GM18519 (cell line): ENCODE data around the gene MCEMP1.

ENCODE experiments used
- ATAC-seq: cut with Tn5 transposase; IDR thresholded peaks from one replicate; pipeline ENCODE4 v1.9.1; 2021; ENCODE audit warnings: mild to moderate bottlenecking, moderate library complexity; ENCODE audit not compliant: unreplicated experiment, low FRiP score

The MCEMP1 gene

DNA sequence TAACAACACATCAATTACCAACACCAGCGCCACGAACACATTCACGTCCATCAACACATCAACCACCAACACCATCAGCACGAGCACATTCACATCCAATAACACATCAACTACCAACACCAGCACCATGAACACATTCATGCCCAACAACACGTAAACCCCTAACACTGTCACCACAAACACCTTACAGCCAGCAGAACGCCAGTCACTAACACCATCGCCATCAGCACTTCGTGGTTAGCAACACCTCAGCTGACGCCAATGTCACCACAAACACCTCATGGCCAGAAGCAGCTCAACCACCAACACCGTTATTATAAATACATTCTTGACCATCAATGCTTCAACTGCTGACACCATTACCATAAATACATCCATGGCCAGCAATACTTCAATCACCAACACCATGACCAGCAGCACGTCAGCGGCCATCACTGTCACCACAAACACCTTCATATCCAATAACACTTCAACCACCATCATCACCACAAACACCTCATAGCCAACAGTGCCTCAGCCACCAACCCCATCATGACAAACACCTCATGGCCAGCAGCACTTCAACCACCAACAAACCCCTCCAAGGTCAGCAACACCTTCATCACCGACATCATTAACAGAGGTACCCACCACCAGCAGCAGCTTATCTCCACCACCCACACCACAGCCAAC, 15.7 kb downstream of the MCEMP1 start:
- ATAC-seq, result no peak

- ATAC-seq, result no peak
Observed at GRCh38 chr19:7694499-7694898, 17.6 kb downstream of the MCEMP1 start.

- no peak for ATAC-seq
Observed at GRCh38 chr19:7697721-7698287, 20.9 kb downstream of the MCEMP1 start.

DNA sequence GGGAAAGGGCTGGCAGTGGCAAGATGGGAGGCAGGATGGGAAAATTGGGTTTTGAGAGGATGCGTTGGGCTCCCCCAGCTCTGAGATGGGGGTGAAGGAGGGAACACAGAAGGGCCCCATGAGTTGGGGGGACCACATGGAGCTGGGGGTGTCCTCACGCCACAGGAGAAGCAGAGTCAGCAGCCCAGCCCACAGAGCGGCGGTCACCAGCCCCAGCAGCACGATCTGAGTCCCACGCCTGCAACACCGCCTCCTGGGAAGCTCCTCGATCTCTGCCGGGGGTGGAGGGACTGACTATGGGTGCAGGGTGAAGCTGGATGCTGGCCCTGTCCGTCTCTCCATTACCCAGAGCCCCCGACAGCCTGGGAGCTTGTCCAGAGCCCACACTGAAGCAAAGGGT, 21.7 kb downstream of the MCEMP1 start:
- ATAC-seq, result no peak

GRCh38 chr19:7699003-7699402, 22.1 kb downstream of the MCEMP1 start:
- ATAC-seq, result no peak

DNA sequence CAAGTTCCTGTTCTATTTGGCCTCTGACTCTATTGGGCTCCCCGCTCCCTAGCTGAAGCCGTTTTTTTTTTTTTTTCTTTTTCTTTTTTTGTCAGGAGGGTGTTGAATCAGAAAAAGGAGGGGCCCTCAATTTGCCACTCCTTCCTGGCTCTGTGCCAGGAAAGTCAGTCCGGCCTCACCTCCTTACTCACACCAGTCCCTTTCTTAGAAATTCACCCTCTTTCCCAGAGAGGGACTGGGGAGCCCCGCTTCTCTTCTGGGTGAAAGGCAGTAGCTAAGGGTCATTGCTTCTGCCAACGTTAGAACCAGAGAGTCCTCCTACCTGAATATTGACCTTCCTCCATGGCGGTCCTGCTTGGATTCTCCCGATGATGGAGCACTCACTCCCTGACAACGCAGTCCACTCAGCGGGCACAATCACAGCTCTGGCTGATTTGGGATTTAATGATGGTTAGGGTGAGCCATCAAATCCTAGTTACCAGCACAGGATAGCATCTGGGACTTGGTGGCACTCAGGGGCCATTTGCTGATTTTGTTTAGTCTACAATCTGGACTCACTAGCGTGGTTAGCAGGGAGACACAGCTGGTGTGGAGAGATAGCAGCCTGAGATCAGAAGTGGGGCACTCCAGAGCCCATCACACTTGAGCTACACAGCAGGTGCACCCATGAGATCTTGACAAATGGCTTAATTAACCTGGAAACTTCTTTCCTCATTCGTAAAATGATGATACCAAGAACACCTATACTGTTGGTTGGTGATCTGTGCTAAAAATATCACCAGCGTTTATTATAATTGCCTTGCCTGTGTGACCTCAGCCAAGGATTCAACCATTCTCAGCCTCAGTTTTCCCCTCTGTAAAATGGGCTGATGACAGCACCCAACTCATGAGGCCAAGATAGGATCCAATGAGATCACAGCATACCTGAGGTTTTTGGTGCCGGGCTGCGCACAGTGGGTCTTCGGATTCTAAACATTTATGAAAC, 22.8 kb downstream of the MCEMP1 start:
- no peak for ATAC-seq

GRCh38 chr19:7701049-7701653, 24.3 kb downstream of the MCEMP1 start:
- no peak for ATAC-seq

GRCh38 chr19:7701654-7702457, 25.0 kb downstream of the MCEMP1 start, which contains the start of gene FCER2:
FCER2 (minus strand) TSS chr19:7702131; CDS start chr19:7699760, 2,371 bp downstream.
- peak; percentile 43 for ATAC-seq

GRCh38 chr19:7703332-7703731, 26.4 kb downstream of the MCEMP1 start:
- ATAC-seq, result no peak

DNA sequence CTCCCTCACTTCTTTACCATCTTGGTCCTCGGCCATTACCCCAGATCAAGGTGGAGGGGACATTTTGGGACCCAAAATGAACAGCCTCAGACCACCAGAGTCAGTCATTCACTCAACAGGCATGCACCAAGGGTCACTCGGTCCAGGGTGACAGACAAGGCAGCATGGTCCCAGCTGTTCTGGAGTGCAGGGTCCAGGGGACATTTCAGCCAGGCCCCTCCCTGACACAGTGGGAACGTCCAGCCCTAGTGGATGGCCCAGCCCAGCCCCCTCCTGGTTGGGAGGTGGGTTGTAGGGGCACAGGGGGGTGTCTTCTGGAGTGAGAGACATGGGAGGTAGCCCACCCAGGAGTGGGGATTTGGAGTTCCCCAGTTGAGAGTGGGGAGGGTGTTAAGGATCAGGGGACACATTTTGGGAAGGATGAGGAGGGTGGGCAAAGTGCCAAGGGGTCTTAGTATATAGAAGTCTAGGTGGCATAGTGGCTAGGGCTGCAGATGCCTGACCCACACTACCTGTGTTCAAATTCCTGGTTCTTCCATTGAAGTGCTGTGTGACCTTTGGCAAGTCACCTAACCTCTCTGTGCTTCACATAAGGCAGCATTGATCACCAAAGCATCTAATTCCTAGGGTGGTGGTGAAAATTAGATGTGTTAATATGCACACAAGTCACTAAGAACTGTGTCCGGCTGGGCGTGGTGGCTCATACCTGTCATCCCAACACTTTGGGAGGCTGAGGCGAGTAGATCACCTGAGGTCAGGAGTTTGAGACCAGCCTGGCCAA, 27.6 kb downstream of the MCEMP1 start:
- ATAC-seq, result no peak

GRCh38 chr19:7705387-7706187, 28.7 kb downstream of the MCEMP1 start:
- no peak for ATAC-seq

DNA sequence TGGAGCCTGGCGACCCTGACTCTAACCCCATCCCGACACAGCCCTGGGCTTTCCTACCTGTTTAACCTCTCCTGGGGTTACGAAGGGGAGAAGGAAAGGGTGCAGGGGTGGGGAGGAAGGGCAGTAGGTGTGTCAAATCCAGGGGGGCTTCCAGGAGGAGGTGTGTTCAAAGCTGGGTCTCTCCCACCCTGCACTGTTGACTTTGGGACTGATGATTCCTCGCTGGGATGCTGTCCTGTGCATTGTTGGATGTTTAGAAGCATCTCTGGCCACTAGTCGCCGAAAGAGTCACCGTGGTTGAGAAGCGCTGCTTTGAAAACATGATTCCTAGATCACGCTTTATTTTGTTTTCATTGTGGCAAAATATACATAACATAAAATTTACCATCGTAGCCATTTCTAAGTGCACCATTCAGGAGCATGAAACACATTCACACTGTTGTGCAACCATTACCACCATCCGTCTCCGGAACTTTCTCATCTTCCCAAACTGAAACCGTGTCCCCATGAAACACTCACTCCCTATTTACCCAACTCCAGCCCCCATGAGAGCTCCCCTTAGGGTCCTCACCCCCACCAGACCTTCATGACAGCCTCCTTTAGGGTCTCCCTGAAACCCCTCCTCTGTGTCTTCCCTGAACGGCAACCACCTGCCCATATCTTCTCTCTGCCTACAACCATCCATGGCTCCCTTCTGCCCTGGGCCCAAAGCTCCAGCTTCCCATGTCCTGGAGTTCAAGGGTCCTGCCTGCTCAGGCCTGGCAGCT, 29.5 kb downstream of the MCEMP1 start:
- ATAC-seq, result no peak

- ATAC-seq, result no peak
Observed at GRCh38 chr19:7706955-7707456, 30.1 kb downstream of the MCEMP1 start.

- ATAC-seq, result no peak
Observed at GRCh38 chr19:7709932-7710460, 33.1 kb downstream of the MCEMP1 start.

GRCh38 chr19:7710616-7711015, 33.7 kb downstream of the MCEMP1 start:
- ATAC-seq, result no peak

DNA sequence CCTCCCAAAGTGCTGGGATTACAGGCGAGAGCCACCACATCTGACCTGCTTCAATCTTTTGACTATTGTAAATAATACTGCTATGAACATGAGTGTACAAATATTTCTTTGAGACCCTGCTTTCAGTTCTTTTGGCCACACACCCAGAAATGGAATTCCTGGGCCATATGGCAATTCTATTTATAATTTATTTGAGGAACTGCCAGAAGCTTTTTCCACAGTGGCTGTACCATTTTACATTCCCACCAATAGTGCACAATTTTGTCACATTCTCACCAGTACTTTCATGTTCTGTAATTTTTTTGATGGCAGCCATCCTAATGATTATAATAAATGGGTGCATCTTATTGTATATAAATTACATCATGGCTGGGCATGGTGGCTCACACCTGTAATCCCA, 38.8 kb downstream of the MCEMP1 start:
- ATAC-seq, result no peak

DNA sequence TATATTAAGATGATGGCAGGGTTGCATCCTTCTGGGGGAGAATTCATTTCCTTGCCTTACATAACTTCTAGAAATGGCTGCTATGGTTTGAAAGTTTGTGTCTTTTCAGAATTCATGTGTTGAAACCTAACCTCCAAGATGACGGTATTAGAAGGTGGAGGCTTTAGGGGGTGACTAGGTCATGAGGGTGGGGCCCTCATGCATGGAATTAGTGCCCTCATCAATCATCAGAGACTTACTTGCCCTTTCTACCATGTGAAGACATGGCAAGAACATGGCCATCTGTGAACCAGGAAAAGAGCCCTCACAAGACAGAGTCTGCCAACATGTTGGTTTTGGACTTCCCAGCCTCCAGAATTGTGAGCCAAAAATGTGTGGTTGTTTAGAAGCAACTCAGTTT, 39.9 kb downstream of the MCEMP1 start:
- ATAC-seq, result no peak
